Activated T-cell treated with anti-CD3 and anti-CD28 coated beads for 4 hours (primary cell): Measurements from ENCODE around the gene RND3.

Experiments used
- DNase-seq: peaks from one replicate; pipeline ENCODE4 v3.0.0-alpha.2; 2020

Gene RND3

GRCh38 chr2:150432312-150432625 is 55.2 kb downstream of the RND3 start:
- no peak for DNase-seq

- DNase-seq: no peak
Measured at GRCh38 chr2:150431561-150432311, 55.7 kb downstream of the RND3 start.

GRCh38 chr2:150429384-150429961 is 58.0 kb downstream of the RND3 start:
- no peak for DNase-seq

GRCh38 chr2:150428641-150429040 is 58.8 kb downstream of the RND3 start:
- no peak for DNase-seq

- DNase-seq: no peak
Measured at GRCh38 chr2:150427298-150427697, 60.2 kb downstream of the RND3 start.

GRCh38 chr2:150426724-150427123 is 60.7 kb downstream of the RND3 start:
- DNase-seq: no peak

GRCh38 chr2:150426315-150426714 is 61.2 kb downstream of the RND3 start:
- DNase-seq: no peak

GRCh38 chr2:150425121-150425955 is 62.1 kb downstream of the RND3 start:
- no peak for DNase-seq

GRCh38 chr2:150424406-150424805 is 63.1 kb downstream of the RND3 start:
- no peak for DNase-seq

GRCh38 chr2:150421126-150421651 is 66.3 kb downstream of the RND3 start:
- no peak for DNase-seq

- no peak for DNase-seq
Measured at GRCh38 chr2:150418916-150419315, 68.6 kb downstream of the RND3 start.
